ENCODE data around the gene PITPNB.

The PITPNB gene

GRCh38 chr22:27833803-27834202, 85.3 kb downstream of the PITPNB start:
- TF ChIP-seq POLR2AphosphoS5 (IDR thresholded peaks at IDR 0.05; ENCODE audit: low read depth, low read length) (no peak), REST (IDR thresholded peaks at IDR 0.05; ENCODE audit: insufficient read depth in 1 of 2, low read depth in 2 of 2, low read length in 2 of 2) (no peak), TAF1 (IDR thresholded peaks at IDR 0.05; ENCODE audit: borderline replicate concordance, insufficient read depth, low read length) (no peak), SIN3A (IDR thresholded peaks at IDR 0.05; ENCODE audit: borderline replicate concordance, insufficient read depth, low read length) (no peak), FOXP2 (optimal IDR thresholded peaks at IDR 0.05; ENCODE audit: borderline replicate concordance, extremely low read depth, extremely low read length, insufficient read depth) (no peak)

GRCh38 chr22:27832606-27833005, 86.5 kb downstream of the PITPNB start:
- no peak for TF ChIP-seq REST (IDR thresholded peaks at IDR 0.05; ENCODE audit: insufficient read depth in 1 of 2, low read depth in 2 of 2, low read length in 2 of 2)
- TF ChIP-seq POLR2AphosphoS5 (IDR thresholded peaks at IDR 0.05; ENCODE audit: low read depth, low read length), result no peak
- TF ChIP-seq SIN3A (IDR thresholded peaks at IDR 0.05; ENCODE audit: borderline replicate concordance, insufficient read depth, low read length), result no peak
- TF ChIP-seq TAF1 (IDR thresholded peaks at IDR 0.05; ENCODE audit: borderline replicate concordance, insufficient read depth, low read length), result no peak
- no peak for TF ChIP-seq FOXP2 (optimal IDR thresholded peaks at IDR 0.05; ENCODE audit: borderline replicate concordance, extremely low read depth, extremely low read length, insufficient read depth)

DNA sequence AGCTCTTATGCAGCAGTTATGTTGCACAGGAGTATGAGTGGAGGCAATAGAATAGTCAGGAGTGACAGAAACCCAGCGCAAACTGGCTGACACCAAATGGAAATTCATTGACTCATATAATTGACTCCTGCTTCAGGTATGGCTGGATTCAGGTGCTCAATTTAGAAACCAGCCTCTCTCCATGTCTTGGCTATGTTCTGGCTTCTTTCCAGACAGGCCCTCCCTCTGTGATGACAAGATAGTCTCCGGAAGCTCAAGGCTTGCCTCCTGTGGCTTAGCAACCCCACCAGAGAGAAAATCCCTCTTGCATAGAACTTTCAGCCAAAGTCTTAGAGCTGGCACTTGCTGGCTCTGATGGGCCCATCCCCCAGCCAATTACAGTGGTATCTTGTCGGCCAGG, 89.4 kb downstream of the PITPNB start:
- TF ChIP-seq POLR2AphosphoS5 (IDR thresholded peaks at IDR 0.05; ENCODE audit: low read depth, low read length), result no peak
- no peak for TF ChIP-seq REST (IDR thresholded peaks at IDR 0.05; ENCODE audit: insufficient read depth in 1 of 2, low read depth in 2 of 2, low read length in 2 of 2)
- TF ChIP-seq TAF1 (IDR thresholded peaks at IDR 0.05; ENCODE audit: borderline replicate concordance, insufficient read depth, low read length), result no peak
- no peak for TF ChIP-seq SIN3A (IDR thresholded peaks at IDR 0.05; ENCODE audit: borderline replicate concordance, insufficient read depth, low read length)
- no peak for TF ChIP-seq FOXP2 (optimal IDR thresholded peaks at IDR 0.05; ENCODE audit: borderline replicate concordance, extremely low read depth, extremely low read length, insufficient read depth)

GRCh38 chr22:27827604-27828587, 91.2 kb downstream of the PITPNB start:
- TF ChIP-seq SIN3A (IDR thresholded peaks at IDR 0.05; ENCODE audit: borderline replicate concordance, insufficient read depth, low read length) (no peak), REST (IDR thresholded peaks at IDR 0.05; ENCODE audit: insufficient read depth in 1 of 2, low read depth in 2 of 2, low read length in 2 of 2) (no peak), TAF1 (IDR thresholded peaks at IDR 0.05; ENCODE audit: borderline replicate concordance, insufficient read depth, low read length) (no peak), POLR2AphosphoS5 (IDR thresholded peaks at IDR 0.05; ENCODE audit: low read depth, low read length) (no peak), FOXP2 (optimal IDR thresholded peaks at IDR 0.05; ENCODE audit: borderline replicate concordance, extremely low read depth, extremely low read length, insufficient read depth) (no peak)
